GM12878 (cell line): ENCODE results near the gene CREBBP. TPM values are rescaled to one million over a fixed set of nuclear protein-coding genes. Genes with fewer than 3 reads are reported as not detected.

Source experiments
- ATAC-seq: fragments of 200-7000 bp; cut with Tn5 transposase; 3 replicates; pipeline ENCODE4 v1.9.1; 2020; ENCODE audit warnings: mild to moderate bottlenecking, moderate library complexity
- BruUV-seq: library from RNA; stranded (reverse); fragments of 400-500 nt; replicated peaks from 2 replicates; lab custom pipeline; 2021; lab: Mats Ljungman, UMichigan
- CTCF ChIA-PET: fragments of 300-600 bp; sonication (Branson Sonifier 250); formaldehyde crosslinking; extraction: SDS; loops from one replicate; lab custom pipeline; 2021; ENCODE audit warnings: inconsistent platforms; lab: Yijun Ruan, JAX
- POLR2A ChIA-PET: fragments of 350-600 bp; formaldehyde crosslinking; extraction: SDS; loops from one replicate; lab custom pipeline; 2021; ENCODE audit warnings: inconsistent platforms; lab: Charles Lee
- RAD21 ChIA-PET: fragments of 300-600 bp; sonication (Branson Sonifier 250); formaldehyde crosslinking; loops from one replicate; lab custom pipeline; 2023; ENCODE audit warnings: antibody characterized with exemption; ENCODE audit not compliant: unreplicated experiment; lab: Charles Lee
- SMC1A ChIA-PET: fragments of 300-600 bp; sonication (Branson Sonifier 250); formaldehyde crosslinking; loops from one replicate; lab custom pipeline; 2023; ENCODE audit not compliant: unreplicated experiment, uncharacterized antibody; lab: Charles Lee
- DNase-seq: peaks from one replicate; pipeline ENCODE4 v3.0.0-alpha.2; 2011; ENCODE audit warnings: low read depth, low spot score
- FAIRE-seq: peaks from 3 replicates; lab custom pipeline; 2011; peaks lifted over from hg19 to GRCh38; lab: Jason Lieb, UNC
- H2AFZ ChIP-seq: 2 replicates; pipeline ENCODE4 v1.6.0; 2011; ENCODE audit warnings: low read depth, low read length, control low read depth; ENCODE audit not compliant: control insufficient read depth
- H3K27ac ChIP-seq: 2 replicates; pipeline ENCODE4 v1.5.1; 2011; ENCODE audit warnings: control low read depth; ENCODE audit not compliant: control insufficient read depth, insufficient read depth
- H3K27me3 ChIP-seq, 2 experiments: replicated peaks in 1 of 2; 2 replicates each; pipeline versions ENCODE4 v1.6.0 to v1.6.1; 2011; ENCODE audit warnings: low read length in 1 of 2; ENCODE audit not compliant: control insufficient read depth in 2 of 2, insufficient read depth in 2 of 2
- H3K36me3 ChIP-seq, 2 experiments: 2 replicates each; pipeline ENCODE4 v1.5.1; 2011; ENCODE audit warnings: low read length in 1 of 2; ENCODE audit not compliant: control insufficient read depth in 2 of 2, insufficient read depth in 2 of 2
- H3K4me1 ChIP-seq: 2 replicates; pipeline ENCODE4 v1.6.1; 2011; ENCODE audit warnings: mild to moderate bottlenecking, low read length, moderate library complexity, mixed read lengths; ENCODE audit not compliant: control insufficient read depth, insufficient read depth
- H3K4me2 ChIP-seq: 2 replicates; pipeline ENCODE4 v1.6.0; 2011; ENCODE audit warnings: control low read depth; ENCODE audit not compliant: control insufficient read depth, insufficient read depth
- H3K4me3 ChIP-seq: fragments of 200-600 bp; sonication (generic); 2 replicates; pipeline ENCODE4 v1.5.1; 2016
- H3K79me2 ChIP-seq: 2 replicates; pipeline ENCODE4 v1.6.0; 2011; ENCODE audit warnings: low read length; ENCODE audit not compliant: control insufficient read depth, insufficient read depth
- H3K9ac ChIP-seq: 2 replicates; pipeline ENCODE4 v1.8.0; 2011; ENCODE audit warnings: low read length, control low read depth, mixed read lengths; ENCODE audit not compliant: control insufficient read depth, insufficient read depth
- H3K9me3 ChIP-seq: replicated peaks from 3 replicates; pipeline ENCODE4 v1.5.1; 2011; ENCODE audit warnings: mild to moderate bottlenecking, low read length; ENCODE audit not compliant: control insufficient read depth, insufficient read depth
- H4K20me1 ChIP-seq: 2 replicates; pipeline ENCODE4 v1.6.0; 2011; ENCODE audit not compliant: control insufficient read depth, insufficient read depth
- BCL11A ChIP-seq: IDR thresholded peaks from 2 replicates; pipeline ENCODE4 v1.6.1; 2011; ENCODE audit warnings: low read depth, low read length
- CTCF ChIP-seq, 3 experiments: IDR thresholded peaks in 2 of 3; conservative IDR thresholded peaks in 1 of 3; 2 replicates each; pipeline ENCODE4 v1.5.1; 2011; ENCODE audit warnings: low read depth in 3 of 3, low read length in 3 of 3, mild to moderate bottlenecking in 3 of 3, control low read depth in 2 of 3, moderate library complexity in 2 of 3, inconsistent platforms in 1 of 3, mixed read lengths in 1 of 3; ENCODE audit not compliant: control insufficient read depth in 2 of 3, insufficient read depth in 1 of 3; ENCODE audit errors: extremely low read depth in 1 of 3
- EP300 ChIP-seq, 2 experiments: fragments of 150-350 bp in 1 of 2; IDR thresholded peaks; 2 replicates each; pipeline ENCODE4 v1.6.1; 2011 to 2012; ENCODE audit warnings: low read depth in 2 of 2, low read length in 2 of 2, borderline replicate concordance in 1 of 2, improper control_type of control experiment in 1 of 2, inconsistent platforms in 1 of 2; ENCODE audit not compliant: control insufficient read depth in 1 of 2
- JUND ChIP-seq: IDR thresholded peaks from 2 replicates; pipeline ENCODE4 v1.6.1; 2012; ENCODE audit warnings: low read depth, mild to moderate bottlenecking, low read length, improper control_type of control experiment, moderate library complexity
- NR2C1 ChIP-seq: fragments of 450-650 bp; IDR thresholded peaks from 2 replicates; pipeline ENCODE4 v1.6.1; 2017; ENCODE audit warnings: antibody characterized with exemption, mild to moderate bottlenecking, moderate library complexity
- PAX5 ChIP-seq: IDR thresholded peaks from 2 replicates; pipeline ENCODE4 v1.6.1; 2011; ENCODE audit warnings: low read depth, low read length, borderline replicate concordance
- POU2F2 ChIP-seq: IDR thresholded peaks from 3 replicates; pipeline ENCODE4 v1.6.1; 2011; ENCODE audit warnings: low read depth, mild to moderate bottlenecking, low read length, borderline replicate concordance
- SMAD1 ChIP-seq: fragments of 450-650 bp; IDR thresholded peaks from 2 replicates; pipeline ENCODE4 v1.6.1; 2018; ENCODE audit warnings: mild to moderate bottlenecking, low read depth; ENCODE audit not compliant: partially characterized antibody
- SUPT20H ChIP-seq: IDR thresholded peaks from 2 replicates; pipeline ENCODE4 v1.6.1; 2011; ENCODE audit warnings: low read depth, mild to moderate bottlenecking, low read length, moderate library complexity, borderline replicate concordance; ENCODE audit not compliant: control insufficient read depth
- ZBTB40 ChIP-seq: fragments of 450-650 bp; IDR thresholded peaks from 2 replicates; pipeline ENCODE4 v1.6.1; 2016; ENCODE audit warnings: mild to moderate bottlenecking, moderate library complexity, borderline replicate concordance
- ZNF207 ChIP-seq: fragments of 450-650 bp; IDR thresholded peaks from 2 replicates; pipeline ENCODE4 v1.6.1; 2014; ENCODE audit warnings: antibody characterized with exemption, mild to moderate bottlenecking, borderline replicate concordance
- WGBS: methylation state at CpG from one replicate; pipeline ENCODE4 v1.1.6; 2016; ENCODE audit warnings: low lambda C conversion rate; ENCODE audit not compliant: insufficient replicate concordance, insufficient coverage; ENCODE audit errors: missing lambda C conversion rate; 5-methylcytosine and 5-hydroxymethylcytosine counted together
- in situ Hi-C: fragments of 300-500 bp; cut with MboI; formaldehyde crosslinking; loops from 9 replicates; pipeline ENCODE4 v1.14.3; 2018; ENCODE audit warnings: mixed read lengths
- intact Hi-C: fragments of 100-400 bp; cut with micrococcal nuclease; formaldehyde crosslinking; loops from one replicate; pipeline ENCODE4 v1.14.2; 2022; ENCODE audit not compliant: unreplicated experiment
- polyA plus RNA-seq, 11 experiments: library from polyadenylated mRNA; depleted of rRNA in 4 of 11; unstranded in 6 of 11; stranded (reverse) in 5 of 11; fragments of >200 nt; fragmentation: Nextera tagmentation in 4 of 11; fragmentation: Illumina TruSeq in 1 of 11; extraction: Ambion mirVana in 4 of 11; extraction: Trizol in 1 of 11; gene quantifications; 1 replicate in 1 of 11; 2 replicates in 10 of 11; pipeline versions ENCODE4 v1.2.1 to v1.2.3, GENCODE V29; 2011 to 2016; ENCODE audit warnings: inconsistent platforms in 2 of 11, missing spikeins in 2 of 11, low read depth in 1 of 11
- total RNA-seq, 4 experiments: library from RNA; depleted of rRNA in 3 of 4; stranded (reverse); fragments of >200 nt in 3 of 4; fragmentation: Illumina TruSeq in 1 of 4; extraction: Trizol in 1 of 4; gene quantifications; 2 replicates each; pipeline versions ENCODE4 v1.2.1 to v1.2.3, GENCODE V29; 2013 to 2021

Gene CREBBP
- total and polyA plus RNA-seq, 10 of the 15 experiments (the other 5 are each of a cell fraction or from before 2014, with no cell fraction given): 3.4 to 32.7 (median 7.9) TPM

DNA sequence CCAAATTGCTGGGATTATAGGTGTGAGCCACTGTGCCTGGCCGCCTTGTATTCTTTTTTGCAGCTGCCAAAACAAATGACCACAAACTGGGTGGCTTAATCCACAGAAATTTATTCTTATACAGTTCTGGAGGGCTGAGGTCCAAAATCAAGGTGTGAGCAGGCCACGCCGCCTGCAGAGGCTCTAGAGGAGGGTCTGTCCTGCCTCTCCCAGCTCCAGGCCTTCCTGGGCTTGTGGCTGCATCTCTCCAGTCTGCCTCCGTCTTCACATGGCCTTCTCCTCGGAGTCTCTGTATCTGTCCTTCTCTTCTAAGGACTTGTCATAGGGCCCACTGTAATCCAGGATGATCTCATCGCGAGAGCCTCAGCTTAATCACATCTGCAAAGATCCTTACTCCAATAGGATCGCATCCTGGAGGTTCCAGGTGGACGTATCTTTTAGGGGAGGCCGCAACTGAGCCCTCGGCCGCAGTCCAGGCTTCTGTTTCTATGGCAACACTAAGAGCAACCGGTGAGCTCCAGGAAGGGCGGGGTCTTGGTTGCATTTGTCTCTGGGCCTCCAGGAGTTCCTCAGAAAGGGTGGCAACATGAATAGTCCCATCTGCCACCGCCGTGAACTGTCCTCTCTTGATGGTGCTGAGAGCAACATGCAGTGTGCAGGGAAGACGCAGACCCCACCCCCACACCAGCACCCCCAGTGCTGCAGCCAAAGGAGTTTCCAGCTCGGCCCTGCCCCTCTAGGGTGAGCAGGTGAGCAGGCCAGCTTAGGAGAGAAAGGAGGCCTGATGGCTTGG lies 29.5 kb upstream of the CREBBP start:
- no peak overlapping the region for H2AFZ ChIP-seq
- ChIA-PET CTCF (no interaction called here), SMC1A (no interaction called here), RAD21 (no interaction called here), POLR2A (no interaction called here)
- H3K36me3 ChIP-seq: no peaks in the 10 kb centered on the region
- no TSS peak for BruUV-seq
- 50% methylated on average over 18 of the region's 18 CpGs for WGBS
- no peaks in the 10 kb centered on the region for H3K9me3 ChIP-seq
- DNase-seq (no peak), ATAC-seq (no peak), FAIRE-seq (no peak)
- no peaks in the 10 kb centered on the region for H4K20me1 ChIP-seq
- TF ChIP-seq SMAD1 (no peak), ZNF207 (no peak), ZBTB40 (no peak), CTCF (IDR thresholded peaks at IDR 0.05 in 2 of 3, conservative IDR thresholded peaks at IDR 0.05 in 1 of 3; ENCODE audit: control insufficient read depth in 2 of 3, extremely low read depth in 1 of 3, insufficient read depth in 1 of 3, low read depth in 3 of 3, low read length in 3 of 3) (no peak), SUPT20H (no peak), PAX5 (no peak), NR2C1 (no peak), POU2F2 (no peak), BCL11A (no peak), EP300 (IDR thresholded peaks at IDR 0.05; ENCODE audit: borderline replicate concordance in 1 of 2, control insufficient read depth in 1 of 2, low read depth in 2 of 2, low read length in 2 of 2) (no peak), JUND (no peak)
- no peak overlapping the region for H3K4me3 ChIP-seq
- H3K9ac ChIP-seq: no peak overlapping the region
- intact Hi-C loops (no loop called here), in situ Hi-C loops (no loop called here)
- H3K79me2 ChIP-seq: no peaks in the 10 kb centered on the region
- H3K4me2 ChIP-seq: no peak overlapping the region
- H3K4me1 ChIP-seq: no peaks in the 10 kb centered on the region
- H3K27me3 ChIP-seq: no peaks in the 10 kb centered on the region
- H3K27ac ChIP-seq: no peak overlapping the region
